GM12878 (cell line): ENCODE results near the gene WBP1L. TPM values are rescaled to one million over a fixed set of nuclear protein-coding genes. Genes with fewer than 3 reads are reported as not detected.

ENCODE experiments used
- ATAC-seq: fragments of 200-7000 bp; cut with Tn5 transposase; 3 replicates; pipeline ENCODE4 v1.9.1; 2020; ENCODE audit warnings: mild to moderate bottlenecking, moderate library complexity
- BruUV-seq: library from RNA; stranded (reverse); fragments of 400-500 nt; replicated peaks from 2 replicates; lab custom pipeline; 2021; lab: Mats Ljungman, UMichigan
- CTCF ChIA-PET: fragments of 300-600 bp; sonication (Branson Sonifier 250); formaldehyde crosslinking; extraction: SDS; loops from one replicate; lab custom pipeline; 2021; ENCODE audit warnings: inconsistent platforms; lab: Yijun Ruan, JAX
- POLR2A ChIA-PET: fragments of 350-600 bp; formaldehyde crosslinking; extraction: SDS; loops from one replicate; lab custom pipeline; 2021; ENCODE audit warnings: inconsistent platforms; lab: Charles Lee
- RAD21 ChIA-PET: fragments of 300-600 bp; sonication (Branson Sonifier 250); formaldehyde crosslinking; loops from one replicate; lab custom pipeline; 2023; ENCODE audit warnings: antibody characterized with exemption; ENCODE audit not compliant: unreplicated experiment; lab: Charles Lee
- SMC1A ChIA-PET: fragments of 300-600 bp; sonication (Branson Sonifier 250); formaldehyde crosslinking; loops from one replicate; lab custom pipeline; 2023; ENCODE audit not compliant: unreplicated experiment, uncharacterized antibody; lab: Charles Lee
- DNase-seq: peaks from one replicate; pipeline ENCODE4 v3.0.0-alpha.2; 2011; ENCODE audit warnings: low read depth, low spot score
- FAIRE-seq: peaks from 3 replicates; lab custom pipeline; 2011; peaks lifted over from hg19 to GRCh38; lab: Jason Lieb, UNC
- H2AFZ ChIP-seq: 2 replicates; pipeline ENCODE4 v1.6.0; 2011; ENCODE audit warnings: low read depth, low read length, control low read depth; ENCODE audit not compliant: control insufficient read depth
- H3K27ac ChIP-seq: 2 replicates; pipeline ENCODE4 v1.5.1; 2011; ENCODE audit warnings: control low read depth; ENCODE audit not compliant: control insufficient read depth, insufficient read depth
- H3K27me3 ChIP-seq, 2 experiments: replicated peaks in 1 of 2; 2 replicates each; pipeline versions ENCODE4 v1.6.0 to v1.6.1; 2011; ENCODE audit warnings: low read length in 1 of 2; ENCODE audit not compliant: control insufficient read depth in 2 of 2, insufficient read depth in 2 of 2
- H3K36me3 ChIP-seq, 2 experiments: 2 replicates each; pipeline ENCODE4 v1.5.1; 2011; ENCODE audit warnings: low read length in 1 of 2; ENCODE audit not compliant: control insufficient read depth in 2 of 2, insufficient read depth in 2 of 2
- H3K4me1 ChIP-seq: 2 replicates; pipeline ENCODE4 v1.6.1; 2011; ENCODE audit warnings: mild to moderate bottlenecking, low read length, moderate library complexity, mixed read lengths; ENCODE audit not compliant: control insufficient read depth, insufficient read depth
- H3K4me2 ChIP-seq: 2 replicates; pipeline ENCODE4 v1.6.0; 2011; ENCODE audit warnings: control low read depth; ENCODE audit not compliant: control insufficient read depth, insufficient read depth
- H3K4me3 ChIP-seq: fragments of 200-600 bp; sonication (generic); 2 replicates; pipeline ENCODE4 v1.5.1; 2016
- H3K79me2 ChIP-seq: 2 replicates; pipeline ENCODE4 v1.6.0; 2011; ENCODE audit warnings: low read length; ENCODE audit not compliant: control insufficient read depth, insufficient read depth
- H3K9ac ChIP-seq: 2 replicates; pipeline ENCODE4 v1.8.0; 2011; ENCODE audit warnings: low read length, control low read depth, mixed read lengths; ENCODE audit not compliant: control insufficient read depth, insufficient read depth
- H3K9me3 ChIP-seq: replicated peaks from 3 replicates; pipeline ENCODE4 v1.5.1; 2011; ENCODE audit warnings: mild to moderate bottlenecking, low read length; ENCODE audit not compliant: control insufficient read depth, insufficient read depth
- H4K20me1 ChIP-seq: 2 replicates; pipeline ENCODE4 v1.6.0; 2011; ENCODE audit not compliant: control insufficient read depth, insufficient read depth
- BHLHE40 ChIP-seq, 2 experiments: fragments of 450-650 bp in 1 of 2; IDR thresholded peaks; 2 replicates each; pipeline ENCODE4 v1.6.1; 2011 to 2017; ENCODE audit warnings: low read depth in 2 of 2, borderline replicate concordance in 1 of 2, improper control_type of control experiment in 1 of 2, low read length in 1 of 2, mild to moderate bottlenecking in 1 of 2
- CUX1 ChIP-seq: IDR thresholded peaks from 2 replicates; pipeline ENCODE4 v1.6.1; 2012; ENCODE audit warnings: improper control_type of control experiment, low read depth, low read length; ENCODE audit not compliant: insufficient replicate concordance
- E2F8 ChIP-seq: fragments of 450-650 bp; IDR thresholded peaks from 2 replicates; pipeline ENCODE4 v1.6.1; 2018; ENCODE audit warnings: mild to moderate bottlenecking, low read depth, moderate library complexity; ENCODE audit not compliant: partially characterized antibody
- EGR1 ChIP-seq, 2 experiments: IDR thresholded peaks; 1 replicate in 1 of 2; 2 replicates in 1 of 2; pipeline ENCODE4 v1.6.1; 2011 to 2012; ENCODE audit warnings: low read depth in 2 of 2, low read length in 2 of 2, borderline replicate concordance in 1 of 2, mild to moderate bottlenecking in 1 of 2, moderate library complexity in 1 of 2
- ELK1 ChIP-seq: IDR thresholded peaks from 2 replicates; pipeline ENCODE4 v1.6.1; 2012; ENCODE audit warnings: low read depth, low read length, improper control_type of control experiment
- ETV6 ChIP-seq, 2 experiments: fragments of 450-650 bp in 1 of 2; IDR thresholded peaks in 1 of 2; conservative IDR thresholded peaks in 1 of 2; 2 replicates each; pipeline ENCODE4 v1.6.1; 2014; ENCODE audit warnings: antibody characterized with exemption in 1 of 2, borderline replicate concordance in 1 of 2, low read depth in 1 of 2, mild to moderate bottlenecking in 1 of 2, moderate library complexity in 1 of 2
- GABPA ChIP-seq: IDR thresholded peaks from 2 replicates; pipeline ENCODE4 v1.6.1; 2014; ENCODE audit warnings: antibody characterized with exemption, low read depth, mild to moderate bottlenecking, inconsistent platforms
- IRF4 ChIP-seq: IDR thresholded peaks from 2 replicates; pipeline ENCODE4 v1.6.1; 2011; ENCODE audit warnings: low read depth, low read length
- MEF2B ChIP-seq: fragments of 450-650 bp; IDR thresholded peaks from 2 replicates; pipeline ENCODE4 v1.6.1; 2018; ENCODE audit warnings: mild to moderate bottlenecking, moderate library complexity; ENCODE audit not compliant: partially characterized antibody, poor library complexity, severe bottlenecking
- RBBP5 ChIP-seq: fragments of 200-600 bp; sonication (generic); conservative IDR thresholded peaks from 2 replicates; pipeline ENCODE4 v1.6.1; 2016
- RCOR1 ChIP-seq: conservative IDR thresholded peaks from 2 replicates; pipeline ENCODE4 v1.6.1; 2012; ENCODE audit warnings: low read depth, low read length, improper control_type of control experiment
- SPI1 ChIP-seq: IDR thresholded peaks from 2 replicates; pipeline ENCODE4 v1.6.1; 2011; ENCODE audit warnings: low read depth, mild to moderate bottlenecking, low read length, moderate library complexity, borderline replicate concordance; ENCODE audit not compliant: insufficient read depth
- SREBF1 ChIP-seq: IDR thresholded peaks from 2 replicates; pipeline ENCODE4 v1.6.1; 2012; ENCODE audit warnings: mild to moderate bottlenecking, low read length
- TBL1XR1 ChIP-seq: IDR thresholded peaks from 2 replicates; pipeline ENCODE4 v1.6.1; 2012; ENCODE audit warnings: low read depth, low read length, improper control_type of control experiment
- TCF12 ChIP-seq: IDR thresholded peaks from 2 replicates; pipeline ENCODE4 v1.6.1; 2011; ENCODE audit warnings: low read depth, mild to moderate bottlenecking, low read length
- WGBS: methylation state at CpG from one replicate; pipeline ENCODE4 v1.1.6; 2016; ENCODE audit warnings: low lambda C conversion rate; ENCODE audit not compliant: insufficient replicate concordance, insufficient coverage; ENCODE audit errors: missing lambda C conversion rate; 5-methylcytosine and 5-hydroxymethylcytosine counted together
- in situ Hi-C: fragments of 300-500 bp; cut with MboI; formaldehyde crosslinking; loops from 9 replicates; pipeline ENCODE4 v1.14.3; 2018; ENCODE audit warnings: mixed read lengths
- intact Hi-C: fragments of 100-400 bp; cut with micrococcal nuclease; formaldehyde crosslinking; loops from one replicate; pipeline ENCODE4 v1.14.2; 2022; ENCODE audit not compliant: unreplicated experiment
- polyA plus RNA-seq, 11 experiments: library from polyadenylated mRNA; depleted of rRNA in 4 of 11; unstranded in 6 of 11; stranded (reverse) in 5 of 11; fragments of >200 nt; fragmentation: Nextera tagmentation in 4 of 11; fragmentation: Illumina TruSeq in 1 of 11; extraction: Ambion mirVana in 4 of 11; extraction: Trizol in 1 of 11; gene quantifications; 1 replicate in 1 of 11; 2 replicates in 10 of 11; pipeline versions ENCODE4 v1.2.1 to v1.2.3, GENCODE V29; 2011 to 2016; ENCODE audit warnings: inconsistent platforms in 2 of 11, missing spikeins in 2 of 11, low read depth in 1 of 11
- total RNA-seq, 4 experiments: library from RNA; depleted of rRNA in 3 of 4; stranded (reverse); fragments of >200 nt in 3 of 4; fragmentation: Illumina TruSeq in 1 of 4; extraction: Trizol in 1 of 4; gene quantifications; 2 replicates each; pipeline versions ENCODE4 v1.2.1 to v1.2.3, GENCODE V29; 2013 to 2021

WBP1L gene
- total and polyA plus RNA-seq, 10 of the 15 experiments (the other 5 are each of a cell fraction or from before 2014, with no cell fraction given) = 3.7 to 18.8 (median 12.3) TPM

- no peak overlapping the region for H3K27ac ChIP-seq
- no peak overlapping the region for H3K4me2 ChIP-seq
- intact Hi-C loops (no loop called here), in situ Hi-C loops (no loop called here)
- H3K4me3 ChIP-seq = no peak overlapping the region
- no peak overlapping the region for H3K9ac ChIP-seq
- no peak for TF ChIP-seq MEF2B
- TF ChIP-seq SREBF1 = no peak
- TF ChIP-seq IRF4 = no peak
- no peak for TF ChIP-seq CUX1
- TF ChIP-seq RBBP5 = no peak
- no peak for TF ChIP-seq ETV6 (conservative IDR thresholded peaks at IDR 0.05 in 1 of 2, IDR thresholded peaks at IDR 0.05 in 1 of 2; ENCODE audit: borderline replicate concordance in 1 of 2, low read depth in 1 of 2)
- no peak for TF ChIP-seq BHLHE40 (IDR thresholded peaks at IDR 0.05; ENCODE audit: borderline replicate concordance in 1 of 2, low read depth in 2 of 2, low read length in 1 of 2)
- no peak for TF ChIP-seq GABPA
- TF ChIP-seq RCOR1 = no peak
- TF ChIP-seq TCF12 = no peak
- TF ChIP-seq EGR1 (IDR thresholded peaks at IDR 0.05; ENCODE audit: borderline replicate concordance in 1 of 2, low read depth in 2 of 2, low read length in 2 of 2) = no peak
- no peak for TF ChIP-seq TBL1XR1
- TF ChIP-seq SPI1 = no peak
- TF ChIP-seq ELK1 = no peak
- no peak for TF ChIP-seq E2F8
- no peaks in the 10 kb centered on the region for H3K9me3 ChIP-seq
- no peaks in the 10 kb centered on the region for H4K20me1 ChIP-seq
- CTCF ChIA-PET = interaction anchor here (0.6 to 1.3 kb wide), 2 partner anchors 169 to 189 kb away, joined by 3 to 5 read pairs; no protein-coding TSS in a partner anchor
- BruUV-seq = no TSS peak
- no peaks in the 10 kb centered on the region for H3K79me2 ChIP-seq
- WGBS = 73% methylated on average over 1 of the region's 1 CpG
- peaks cover 13 to 17% of the 10 kb centered on the region in 2 experiments; a peak in 3 of 4 replicates for H3K36me3 ChIP-seq
- no peak overlapping the region for H2AFZ ChIP-seq
- DNase-seq (no peak), ATAC-seq (no peak), FAIRE-seq (no peak)
- no peaks in the 10 kb centered on the region for H3K4me1 ChIP-seq
- POLR2A ChIA-PET = interaction anchor here (0.6 kb wide), 1 partner anchor 455 kb away, joined by 4 read pairs; no protein-coding TSS in a partner anchor
- RAD21 ChIA-PET = interaction anchor here (0.8 kb wide), 1 partner anchor 12 kb away, joined by 3 read pairs; no protein-coding TSS in a partner anchor
- SMC1A ChIA-PET = interaction anchor here (1.0 to 2.9 kb wide), 4 partner anchors 12 to 169 kb away, joined by 3 to 11 read pairs (median 8); no protein-coding TSS in a partner anchor
- no peaks in the 10 kb centered on the region for H3K27me3 ChIP-seq
Observed at GRCh38 chr10:102732661-102733060, 11.1 kb upstream of the WBP1L start.
